Lung (tissue), 12 donors: ENCODE data around the gene FOXP1. TPM values are rescaled to one million over a fixed set of nuclear protein-coding genes. Genes with fewer than 3 reads are reported as not detected.

Experiments used
- ATAC-seq: fragments of 200-7000 bp; cut with Tn5 transposase; one replicate; pipeline ENCODE4 v1.9.1; 2020; ENCODE audit warnings: moderate number of reproducible peaks; ENCODE audit not compliant: insufficient read depth, low FRiP score
- DNase-seq, 3 donors: peaks; one replicate each; pipeline ENCODE4 v3.0.0-alpha.2; 2013 to 2017
- H3K27ac ChIP-seq, 2 donors: one replicate each; pipeline ENCODE4 v1.5.1; 2013; ENCODE audit warnings: mild to moderate bottlenecking in 2 of 2, moderate library complexity in 2 of 2, control low read depth in 1 of 2, inconsistent platforms in 1 of 2, low read depth in 1 of 2, low read length in 1 of 2
- H3K27me3 ChIP-seq, 3 donors: one replicate each; pipeline ENCODE4 v1.5.1; 2013; ENCODE audit warnings: low read length in 2 of 3; ENCODE audit not compliant: control insufficient read depth in 3 of 3, insufficient read depth in 3 of 3
- H3K36me3 ChIP-seq, 4 donors: one replicate each; pipeline ENCODE4 v1.5.1; 2013; ENCODE audit warnings: low read length in 4 of 4, mild to moderate bottlenecking in 1 of 4, moderate library complexity in 1 of 4; ENCODE audit not compliant: control insufficient read depth in 4 of 4, insufficient read depth in 4 of 4
- H3K4me1 ChIP-seq, 5 donors: one replicate each; pipeline ENCODE4 v1.5.1; 2013; ENCODE audit warnings: low read length in 5 of 5, mild to moderate bottlenecking in 2 of 5, moderate library complexity in 1 of 5; ENCODE audit not compliant: control insufficient read depth in 5 of 5, insufficient read depth in 5 of 5
- H3K4me3 ChIP-seq: one replicate; pipeline ENCODE4 v1.5.1; 2013; ENCODE audit warnings: mild to moderate bottlenecking, control low read depth, moderate library complexity
- H3K9ac ChIP-seq, 2 donors: one replicate each; pipeline ENCODE4 v1.5.1; 2013; ENCODE audit warnings: low read length in 2 of 2, control low read depth in 1 of 2; ENCODE audit not compliant: insufficient read depth in 1 of 2
- H3K9me3 ChIP-seq, 4 donors: one replicate each; pipeline ENCODE4 v1.5.1; 2013; ENCODE audit warnings: low read length in 3 of 4, mild to moderate bottlenecking in 1 of 4, moderate library complexity in 1 of 4; ENCODE audit not compliant: control insufficient read depth in 4 of 4, insufficient read depth in 3 of 4
- CTCF ChIP-seq: IDR thresholded peaks from 2 replicates; pipeline ENCODE4 v1.5.1; 2012; ENCODE audit warnings: mild to moderate bottlenecking; ENCODE audit errors: control extremely low read depth, extremely low read depth
- WGBS, 2 donors: extraction: QIAGEN DNeasy Blood & Tissue Kit; methylation state at CpG; one replicate each; pipeline ENCODE4 v1.1.7; 2013; 5-methylcytosine and 5-hydroxymethylcytosine counted together
- polyA plus RNA-seq, 2 donors: library from polyadenylated mRNA; stranded (reverse); fragments of 200-250 nt; gene quantifications; one replicate each; pipeline ENCODE4 v1.2.1, GENCODE V29; 2013
- total RNA-seq, 2 donors: library from RNA; depleted of rRNA in 1 of 2; stranded (reverse); fragments of >200 nt in 1 of 2; gene quantifications; one replicate each; pipeline ENCODE4 v1.2.1, GENCODE V29; 2014 to 2021
- donor health status: control.
- donor health status: control.
- donor health status: Bipolar disorder and iron deficiency.
- donor health status: healthy.
- donor health status: DM: yes; HTN: yes; CAD: no.

Gene FOXP1
- total and polyA plus RNA-seq, 4 donors: 13.8 to 287 (median 73.9) TPM

GRCh38 chr3:71559578-71560162, 23.9 kb downstream of the FOXP1 start:
- Histone ChIP-seq H3K27me3 (no peaks in the 10 kb centered on the region), H3K4me3 (no peak overlapping the region), H3K27ac (no peak overlapping the region), H3K9me3 (no peaks in the 10 kb centered on the region), H3K9ac (no peak overlapping the region), H3K4me1 (peaks cover 0 to 6% (median 0%) of the 10 kb centered on the region in 5 donors), H3K36me3 (peaks cover 0 to 2% (median 0%) of the 10 kb centered on the region in 4 donors)
- ATAC-seq: no peak
- 79 to 84% methylated on average over 4 of the region's 4 CpGs for WGBS, 2 donors
- no peak for TF ChIP-seq CTCF
- DNase-seq: no peak

- Histone ChIP-seq H3K36me3 (peaks cover 0 to 2% (median 0%) of the 10 kb centered on the region in 4 donors), H3K4me3 (no peak overlapping the region), H3K27ac (no peak overlapping the region), H3K9ac (no peak overlapping the region), H3K4me1 (peaks cover 0 to 6% (median 0%) of the 10 kb centered on the region in 5 donors), H3K27me3 (no peaks in the 10 kb centered on the region), H3K9me3 (no peaks in the 10 kb centered on the region)
- ATAC-seq (no peak), DNase-seq (no peak)
- no peak for TF ChIP-seq CTCF
- 96 to 100% methylated on average over 3 of the region's 3 CpGs for WGBS, 2 donors
Observed at GRCh38 chr3:71559021-71559420, 24.5 kb downstream of the FOXP1 start.

GRCh38 chr3:71554649-71555048, 28.9 kb downstream of the FOXP1 start:
- H3K9me3 ChIP-seq: no peaks in the 10 kb centered on the region
- H3K36me3 ChIP-seq: no peaks in the 10 kb centered on the region
- H3K4me1 ChIP-seq: peaks cover 0 to 2% (median 0%) of the 10 kb centered on the region in 5 donors
- TF ChIP-seq CTCF: no peak
- no peak overlapping the region for H3K4me3 ChIP-seq
- DNase-seq (no peak), ATAC-seq (no peak)
- H3K27ac ChIP-seq: no peak overlapping the region
- H3K27me3 ChIP-seq: no peaks in the 10 kb centered on the region
- 91 to 94% methylated on average over 1 of the region's 1 CpG for WGBS, 2 donors
- H3K9ac ChIP-seq: no peak overlapping the region
